HCT116 (cell line): ENCODE results near the gene RPS16. TPM values are rescaled to one million over a fixed set of nuclear protein-coding genes. Genes with fewer than 3 reads are reported as not detected.

Experiments
- ATAC-seq: fragments of 200-7000 bp; cut with Tn5 transposase; 2 replicates; pipeline ENCODE4 v1.9.1; 2020; ENCODE audit warnings: mild to moderate bottlenecking, moderate library complexity
- BruUV-seq: library from RNA; stranded (reverse); fragments of 400-500 nt; replicated peaks from 2 replicates; lab custom pipeline; 2021; lab: Mats Ljungman, UMichigan
- CTCF ChIA-PET: fragments of 300-600 bp; sonication (Branson Sonifier 250); formaldehyde crosslinking; loops from one replicate; lab custom pipeline; 2021; ENCODE audit warnings: antibody characterized with exemption; lab: Charles Lee
- POLR2A ChIA-PET: fragments of 300-600, 350-600 bp; sonication (Branson Sonifier 250); formaldehyde crosslinking; loops from one replicate; lab custom pipeline; 2021; ENCODE audit warnings: antibody characterized with exemption; lab: Charles Lee
- RAD21 ChIA-PET, 2 experiments: fragments of 300-600 bp; sonication (Branson Sonifier 250); formaldehyde crosslinking; loops; one replicate each; lab custom pipeline; 2023; ENCODE audit warnings: low total read pairs in 2 of 2; ENCODE audit not compliant: uncharacterized antibody in 2 of 2, unreplicated experiment in 2 of 2, low non-redundant PET in 1 of 2; lab: Charles Lee
- DNase-seq: peaks from one replicate; pipeline ENCODE4 v3.0.0-alpha.2; 2010; ENCODE audit warnings: low read depth, low spot score
- H2AFZ ChIP-seq: fragments of 200-600 bp; shearing (Covaris generic), sonication (generic); 2 replicates; pipeline ENCODE4 v1.6.1; 2017; ENCODE audit warnings: low read depth, mixed run types, mixed read lengths, antibody characterized with exemption, low read length; ENCODE audit not compliant: poor library complexity, severe bottlenecking
- H3K27ac ChIP-seq: 2 replicates; pipeline ENCODE4 v1.5.1; 2012; ENCODE audit warnings: low read depth, low read length
- H3K27me3 ChIP-seq: fragments of 200-600 bp; sonication (generic); 2 replicates; pipeline ENCODE4 v1.6.1; 2016; ENCODE audit warnings: mixed run types, low read length, mixed read lengths; ENCODE audit not compliant: insufficient read depth
- H3K36me3 ChIP-seq, 2 experiments: fragments of 200-500 bp in 1 of 2; fragments of 200-600 bp in 1 of 2; sonication (Bioruptor generic) in 1 of 2; sonication (generic) in 1 of 2; 2 replicates each; pipeline versions ENCODE4 v1.5.1 to v1.6.1; 2014 to 2016; ENCODE audit warnings: low read length in 2 of 2, inconsistent platforms in 1 of 2, mixed read lengths in 1 of 2, mixed run types in 1 of 2; ENCODE audit not compliant: insufficient read depth in 2 of 2, control insufficient read depth in 1 of 2
- H3K4me1 ChIP-seq, 2 experiments: fragments of 200-600 bp in 1 of 2; sonication (generic) in 1 of 2; 2 replicates each; pipeline versions ENCODE4 v1.5.1 to v1.6.1; 2012 to 2017; ENCODE audit warnings: low read length in 2 of 2, inconsistent platforms in 1 of 2, mild to moderate bottlenecking in 1 of 2, mixed read lengths in 1 of 2, mixed run types in 1 of 2, moderate library complexity in 1 of 2; ENCODE audit not compliant: insufficient read depth in 2 of 2, control insufficient read depth in 1 of 2
- H3K4me2 ChIP-seq: fragments of 200-600 bp; sonication (generic); 2 replicates; pipeline ENCODE4 v1.6.1; 2017; ENCODE audit warnings: mixed run types, low read length, mixed read lengths
- H3K4me3 ChIP-seq, 2 experiments: fragments of 200-600 bp in 1 of 2; sonication (generic) in 1 of 2; replicated peaks in 1 of 2; 2 replicates each; pipeline ENCODE4 v1.5.1; 2011 to 2016; ENCODE audit warnings: low read length in 2 of 2, control low read depth in 1 of 2, low read depth in 1 of 2, mild to moderate bottlenecking in 1 of 2, mixed read lengths in 1 of 2, mixed run types in 1 of 2
- H3K79me2 ChIP-seq: fragments of 200-600 bp; sonication (generic); 2 replicates; pipeline ENCODE4 v1.6.1; 2017; ENCODE audit warnings: mild to moderate bottlenecking, mixed run types, low read length, moderate library complexity, mixed read lengths; ENCODE audit not compliant: insufficient read depth
- H3K9ac ChIP-seq: fragments of 200-600 bp; sonication (generic); 2 replicates; pipeline ENCODE4 v1.6.1; 2016; ENCODE audit warnings: low read length, mixed read lengths
- H3K9me2 ChIP-seq: fragments of 200-600 bp; sonication (generic), shearing (Covaris generic); 2 replicates; pipeline ENCODE4 v1.6.1; 2017; ENCODE audit warnings: mixed run types, mild to moderate bottlenecking, moderate library complexity; ENCODE audit not compliant: insufficient read depth
- H3K9me3 ChIP-seq, 2 experiments: fragments of 200-500 bp in 1 of 2; fragments of 200-600 bp in 1 of 2; sonication (Bioruptor generic) in 1 of 2; sonication (generic) in 1 of 2; 2 replicates each; pipeline ENCODE4 v1.6.1; 2014 to 2017; ENCODE audit warnings: low read length in 2 of 2, mixed read lengths in 2 of 2, inconsistent platforms in 1 of 2, low read depth in 1 of 2, mild to moderate bottlenecking in 1 of 2, mixed run types in 1 of 2, moderate library complexity in 1 of 2; ENCODE audit not compliant: control insufficient read depth in 1 of 2, insufficient read depth in 1 of 2
- H4K20me1 ChIP-seq: fragments of 200-600 bp; sonication (generic), shearing (Covaris generic); 2 replicates; pipeline ENCODE4 v1.6.1; 2017; ENCODE audit warnings: mixed run types, mild to moderate bottlenecking, moderate library complexity; ENCODE audit not compliant: insufficient read depth
- ATF3 ChIP-seq: IDR thresholded peaks from 2 replicates; pipeline ENCODE4 v1.6.1; 2012
- CEBPB ChIP-seq: IDR thresholded peaks from 2 replicates; pipeline ENCODE4 v1.6.1; 2012; ENCODE audit warnings: low read depth
- EGR1 ChIP-seq: IDR thresholded peaks from 2 replicates; pipeline ENCODE4 v1.6.1; 2012; ENCODE audit warnings: low read depth
- EZH2 ChIP-seq: fragments of 200-600 bp; sonication (generic); IDR thresholded peaks from 2 replicates; pipeline ENCODE4 v1.6.1; 2017; ENCODE audit warnings: antibody characterized with exemption, mixed run types
- FOSL1 ChIP-seq: IDR thresholded peaks from 2 replicates; pipeline ENCODE4 v1.6.1; 2012; ENCODE audit warnings: low read depth
- POLR2A ChIP-seq: IDR thresholded peaks from 2 replicates; pipeline ENCODE4 v1.7.0; 2011; ENCODE audit warnings: borderline replicate concordance; ENCODE audit not compliant: insufficient read depth, insufficient read length; ENCODE audit errors: extremely low read depth
- SIN3A ChIP-seq: IDR thresholded peaks from 2 replicates; pipeline ENCODE4 v1.6.1; 2012; ENCODE audit warnings: low read depth
- SRF ChIP-seq: IDR thresholded peaks from 2 replicates; pipeline ENCODE4 v1.6.1; 2012; ENCODE audit warnings: low read depth
- ZFX ChIP-seq: fragments of 450-650 bp; IDR thresholded peaks from 2 replicates; pipeline ENCODE4 v1.6.1; 2017
- intact Hi-C: fragments of 100-400 bp; cut with micrococcal nuclease; formaldehyde crosslinking; loops from 2 replicates; pipeline ENCODE4 v1.10.0; 2022
- total RNA-seq: library from RNA; stranded (reverse); gene quantifications from one replicate; pipeline ENCODE4 v1.2.1, GENCODE V29; 2021; ENCODE audit not compliant: unreplicated experiment
- TF ChIP-seq, protein P1 (sequence below): IDR thresholded peaks from 2 replicates; pipeline ENCODE4 v1.6.1; 2011; ENCODE audit warnings: mild to moderate bottlenecking, low read length, moderate library complexity; ENCODE audit not compliant: insufficient replicate concordance; ENCODE audit errors: extremely low read depth
- TF ChIP-seq, protein P2 (sequence below): IDR thresholded peaks from 2 replicates; pipeline ENCODE4 v1.6.1; 2012; ENCODE audit warnings: low read depth
- TF ChIP-seq, protein P3 (sequence below): IDR thresholded peaks from 2 replicates; pipeline ENCODE4 v1.6.1; 2012

The RPS16 gene
- total RNA-seq, 1 experiment from 2014 or later, result 3,365 TPM

DNA sequence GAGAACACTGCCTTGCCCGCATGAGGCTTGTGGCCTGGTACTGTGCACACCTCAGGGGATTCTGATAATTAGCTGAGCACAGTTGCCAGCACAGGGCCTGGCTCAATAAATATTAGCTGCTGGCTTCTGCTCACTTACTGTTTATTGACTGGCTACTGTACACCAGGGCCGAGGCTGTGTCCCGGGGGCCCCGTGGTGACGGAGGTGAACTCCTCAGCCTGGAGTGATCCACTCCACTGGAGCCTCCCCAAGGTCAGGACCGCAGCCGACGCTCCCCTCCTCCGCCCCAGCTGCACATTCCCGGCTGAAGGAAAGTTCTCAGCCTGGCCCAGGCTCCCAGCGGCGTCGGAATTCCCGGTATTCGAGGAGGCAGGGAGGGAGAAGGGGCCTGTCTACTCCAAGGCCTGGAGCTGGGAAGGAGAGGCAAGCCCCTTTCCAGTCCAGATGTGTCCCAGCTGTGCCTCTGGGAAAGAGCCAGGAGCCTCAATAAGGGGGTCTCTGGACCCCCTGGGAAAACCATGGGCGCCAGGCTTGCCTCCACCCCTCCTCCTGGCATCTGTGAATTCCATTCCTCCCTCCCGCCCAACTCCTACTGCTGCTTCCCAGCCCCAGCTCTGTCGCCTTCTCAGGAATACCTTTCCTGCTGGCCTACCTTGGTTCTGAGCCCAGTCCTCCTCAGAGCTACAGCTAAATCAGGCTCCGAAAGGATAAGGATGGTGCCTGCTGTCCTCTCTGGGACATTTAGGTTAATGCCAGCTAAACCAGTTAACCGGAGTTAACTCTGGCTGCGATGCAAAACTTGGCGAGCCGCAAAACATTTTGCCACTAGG, 7.3 kb downstream of the RPS16 start:
- intact Hi-C loops, result no loop called here
- Histone ChIP-seq H3K79me2 (peaks cover 13% of the 10 kb centered on the region), H3K9ac (peak overlapping the region; percentile 61), H3K4me2 (peak overlapping the region; percentile 59), H3K9me3 (no peaks in the 10 kb centered on the region), H3K4me1 (peaks cover 56 to 61% of the 10 kb centered on the region in 2 experiments), H3K27me3 (no peaks in the 10 kb centered on the region), H3K9me2 (no peaks in the 10 kb centered on the region), H2AFZ (no peak overlapping the region), H4K20me1 (peaks cover 1% of the 10 kb centered on the region; the same call in 1 of the 2 replicates), H3K27ac (peak overlapping the region; percentile 77), H3K36me3 (peaks cover 12 to 13% of the 10 kb centered on the region in 2 experiments; a peak in 3 of 4 replicates), H3K4me3 (peak overlapping the region in 1 of 2 experiments; percentile 31; a peak in 3 of 4 replicates)
- BruUV-seq, result no TSS peak
- CTCF ChIA-PET, result interaction anchor here (1.3 kb wide), 2 partner anchors 14 to 30 kb away, joined by 5 to 6 read pairs; no protein-coding TSS in a partner anchor
- ATAC-seq (peak; percentile 64), DNase-seq (no peak)
- TF ChIP-seq POLR2A, result no peak
- peak; percentile 25; the same call in 1 of the 2 replicates for TF ChIP-seq ZFX
- no peak for TF ChIP-seq CEBPB
- POLR2A ChIA-PET, result interaction anchor here (0.7 to 6.0 kb wide), 9 partner anchors 8 to 37 kb away, joined by 3 to 33 read pairs (median 3); partner anchors contain the start of genes MED29, PAF1, RPS16 and SUPT5H
- RAD21 ChIA-PET, result no interaction called here

DNA sequence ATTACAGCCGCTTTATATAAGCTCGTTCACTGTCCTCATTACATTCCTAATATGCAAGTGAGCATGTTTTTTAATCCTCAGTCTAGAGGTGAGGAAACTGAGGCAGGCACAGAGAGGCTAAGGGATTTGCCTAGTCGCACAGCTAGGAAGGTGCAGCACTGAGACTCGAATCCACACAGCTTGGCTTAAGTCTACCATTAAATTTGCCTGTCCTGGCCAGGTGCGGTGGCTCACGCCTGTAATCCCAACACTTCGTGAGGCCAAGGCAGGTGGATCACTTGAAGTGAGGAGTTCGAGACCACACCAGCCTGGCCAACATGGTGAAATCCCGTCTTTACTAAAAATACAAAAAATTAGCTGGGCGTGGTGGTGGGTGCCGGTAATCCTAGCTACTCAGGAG, 8.0 kb downstream of the RPS16 start:
- H3K36me3 ChIP-seq, result peaks cover 4 to 5% of the 10 kb centered on the region in 2 experiments; a peak in 3 of 4 replicates
- H3K9me2 ChIP-seq, result no peaks in the 10 kb centered on the region
- peaks cover 5% of the 10 kb centered on the region; the same call in 1 of the 2 replicates for H3K79me2 ChIP-seq
- H3K27me3 ChIP-seq, result no peaks in the 10 kb centered on the region
- H3K4me3 ChIP-seq, result no peak overlapping the region
- no peak overlapping the region for H2AFZ ChIP-seq
- peak overlapping the region; percentile 77; the same call in 1 of the 2 replicates for H3K27ac ChIP-seq
- ChIA-PET RAD21 (no interaction called here), CTCF (interaction anchor here (1.3 to 1.4 kb wide), 2 partner anchors 13 to 29 kb away, joined by 5 read pairs; no protein-coding TSS in a partner anchor), POLR2A (interaction anchor here (0.7 to 6.0 kb wide), 5 partner anchors 8 to 24 kb away, joined by 3 to 33 read pairs (median 4); partner anchors contain the start of genes RPS16 and ZFP36)
- H4K20me1 ChIP-seq, result no peaks in the 10 kb centered on the region; the same call in 1 of the 2 replicates
- peaks cover 49 to 53% of the 10 kb centered on the region in 2 experiments for H3K4me1 ChIP-seq
- H3K9ac ChIP-seq, result peak overlapping the region; percentile 61
- no TSS peak for BruUV-seq
- DNase-seq (no peak), ATAC-seq (no peak)
- no peaks in the 10 kb centered on the region for H3K9me3 ChIP-seq
- intact Hi-C loops, result no loop called here
- peak overlapping the region; percentile 59 for H3K4me2 ChIP-seq
- TF ChIP-seq, protein P1, sequence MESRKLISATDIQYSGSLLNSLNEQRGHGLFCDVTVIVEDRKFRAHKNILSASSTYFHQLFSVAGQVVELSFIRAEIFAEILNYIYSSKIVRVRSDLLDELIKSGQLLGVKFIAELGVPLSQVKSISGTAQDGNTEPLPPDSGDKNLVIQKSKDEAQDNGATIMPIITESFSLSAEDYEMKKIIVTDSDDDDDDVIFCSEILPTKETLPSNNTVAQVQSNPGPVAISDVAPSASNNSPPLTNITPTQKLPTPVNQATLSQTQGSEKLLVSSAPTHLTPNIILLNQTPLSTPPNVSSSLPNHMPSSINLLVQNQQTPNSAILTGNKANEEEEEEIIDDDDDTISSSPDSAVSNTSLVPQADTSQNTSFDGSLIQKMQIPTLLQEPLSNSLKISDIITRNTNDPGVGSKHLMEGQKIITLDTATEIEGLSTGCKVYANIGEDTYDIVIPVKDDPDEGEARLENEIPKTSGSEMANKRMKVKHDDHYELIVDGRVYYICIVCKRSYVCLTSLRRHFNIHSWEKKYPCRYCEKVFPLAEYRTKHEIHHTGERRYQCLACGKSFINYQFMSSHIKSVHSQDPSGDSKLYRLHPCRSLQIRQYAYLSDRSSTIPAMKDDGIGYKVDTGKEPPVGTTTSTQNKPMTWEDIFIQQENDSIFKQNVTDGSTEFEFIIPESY, result no peak
- no peak for TF ChIP-seq SRF
- no peak for TF ChIP-seq FOSL1
- TF ChIP-seq SIN3A, result no peak
- TF ChIP-seq ZFX, result no peak
- TF ChIP-seq EZH2, result no peak
- TF ChIP-seq ATF3, result no peak
- TF ChIP-seq EGR1, result no peak
- TF ChIP-seq, protein P2, sequence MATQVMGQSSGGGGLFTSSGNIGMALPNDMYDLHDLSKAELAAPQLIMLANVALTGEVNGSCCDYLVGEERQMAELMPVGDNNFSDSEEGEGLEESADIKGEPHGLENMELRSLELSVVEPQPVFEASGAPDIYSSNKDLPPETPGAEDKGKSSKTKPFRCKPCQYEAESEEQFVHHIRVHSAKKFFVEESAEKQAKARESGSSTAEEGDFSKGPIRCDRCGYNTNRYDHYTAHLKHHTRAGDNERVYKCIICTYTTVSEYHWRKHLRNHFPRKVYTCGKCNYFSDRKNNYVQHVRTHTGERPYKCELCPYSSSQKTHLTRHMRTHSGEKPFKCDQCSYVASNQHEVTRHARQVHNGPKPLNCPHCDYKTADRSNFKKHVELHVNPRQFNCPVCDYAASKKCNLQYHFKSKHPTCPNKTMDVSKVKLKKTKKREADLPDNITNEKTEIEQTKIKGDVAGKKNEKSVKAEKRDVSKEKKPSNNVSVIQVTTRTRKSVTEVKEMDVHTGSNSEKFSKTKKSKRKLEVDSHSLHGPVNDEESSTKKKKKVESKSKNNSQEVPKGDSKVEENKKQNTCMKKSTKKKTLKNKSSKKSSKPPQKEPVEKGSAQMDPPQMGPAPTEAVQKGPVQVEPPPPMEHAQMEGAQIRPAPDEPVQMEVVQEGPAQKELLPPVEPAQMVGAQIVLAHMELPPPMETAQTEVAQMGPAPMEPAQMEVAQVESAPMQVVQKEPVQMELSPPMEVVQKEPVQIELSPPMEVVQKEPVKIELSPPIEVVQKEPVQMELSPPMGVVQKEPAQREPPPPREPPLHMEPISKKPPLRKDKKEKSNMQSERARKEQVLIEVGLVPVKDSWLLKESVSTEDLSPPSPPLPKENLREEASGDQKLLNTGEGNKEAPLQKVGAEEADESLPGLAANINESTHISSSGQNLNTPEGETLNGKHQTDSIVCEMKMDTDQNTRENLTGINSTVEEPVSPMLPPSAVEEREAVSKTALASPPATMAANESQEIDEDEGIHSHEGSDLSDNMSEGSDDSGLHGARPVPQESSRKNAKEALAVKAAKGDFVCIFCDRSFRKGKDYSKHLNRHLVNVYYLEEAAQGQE, result no peak
- TF ChIP-seq, protein P3, sequence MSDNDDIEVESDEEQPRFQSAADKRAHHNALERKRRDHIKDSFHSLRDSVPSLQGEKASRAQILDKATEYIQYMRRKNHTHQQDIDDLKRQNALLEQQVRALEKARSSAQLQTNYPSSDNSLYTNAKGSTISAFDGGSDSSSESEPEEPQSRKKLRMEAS, result no peak
